ENCODE results near the gene UNC50.

DNA sequence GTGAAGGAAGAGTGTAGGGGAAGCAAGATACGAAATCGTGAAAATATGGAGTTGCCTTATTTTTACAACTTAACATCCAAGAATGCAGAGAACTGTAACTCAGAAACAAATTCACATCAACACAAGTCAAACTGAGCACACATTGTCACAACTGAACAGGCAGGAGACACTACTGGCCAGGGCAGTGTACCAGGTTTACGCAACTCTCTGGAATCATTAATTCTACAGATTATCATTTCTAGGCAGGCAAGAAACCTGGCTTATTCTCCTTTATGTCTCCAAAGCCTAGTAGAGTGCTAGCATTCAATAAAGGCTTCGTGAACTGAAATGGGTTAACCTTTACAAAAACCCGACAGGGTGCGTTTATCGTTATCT, 661 bp upstream of the UNC50 start:
- no peak for TF ChIP-seq CTCF (IDR thresholded peaks at IDR 0.05)
- TF ChIP-seq EZH2 (IDR thresholded peaks at IDR 0.05; ENCODE audit: borderline replicate concordance, insufficient read depth, low read depth, low read length, poor library complexity, severe bottlenecking): no peak

Data from B cell (primary cell).